GM19043 (cell line): ENCODE results near the gene RTP2.

Source experiments
- ATAC-seq: cut with Tn5 transposase; IDR thresholded peaks from one replicate; pipeline ENCODE4 v1.9.1; 2021; ENCODE audit warnings: low read depth; ENCODE audit not compliant: unreplicated experiment

RTP2 gene

GRCh38 chr3:187739094-187739560, 36.8 kb upstream of the RTP2 start:
- no peak for ATAC-seq

GRCh38 chr3:187738331-187739093, 36.2 kb upstream of the RTP2 start:
- ATAC-seq = peak; percentile 52

- ATAC-seq = no peak
Observed at GRCh38 chr3:187738071-187738330, 35.6 kb upstream of the RTP2 start.

GRCh38 chr3:187737368-187738070, 35.2 kb upstream of the RTP2 start:
- ATAC-seq = no peak

GRCh38 chr3:187737006-187737367, 34.6 kb upstream of the RTP2 start:
- no peak for ATAC-seq

GRCh38 chr3:187736418-187736871, 34.1 kb upstream of the RTP2 start:
- ATAC-seq = no peak

- ATAC-seq = no peak
Observed at GRCh38 chr3:187735837-187736236, 33.5 kb upstream of the RTP2 start.

- ATAC-seq = no peak
Observed at GRCh38 chr3:187735383-187735782, 33.0 kb upstream of the RTP2 start.

- no peak for ATAC-seq
Observed at GRCh38 chr3:187734841-187735240, 32.5 kb upstream of the RTP2 start.

GRCh38 chr3:187733371-187733770, 31.0 kb upstream of the RTP2 start:
- no peak for ATAC-seq

- ATAC-seq = no peak
Observed at GRCh38 chr3:187729598-187729997, 27.2 kb upstream of the RTP2 start.

- no peak for ATAC-seq
Observed at GRCh38 chr3:187728940-187729583, 26.7 kb upstream of the RTP2 start.

GRCh38 chr3:187728248-187728647, 25.9 kb upstream of the RTP2 start:
- no peak for ATAC-seq

- ATAC-seq = no peak
Observed at GRCh38 chr3:187726564-187726963, 24.2 kb upstream of the RTP2 start.

GRCh38 chr3:187725653-187726370, 23.5 kb upstream of the RTP2 start:
- no peak for ATAC-seq

- ATAC-seq = no peak
Observed at GRCh38 chr3:187725224-187725623, 22.9 kb upstream of the RTP2 start.

- no peak for ATAC-seq
Observed at GRCh38 chr3:187722206-187722612, 19.9 kb upstream of the RTP2 start.

GRCh38 chr3:187721055-187721454, 18.7 kb upstream of the RTP2 start:
- ATAC-seq = no peak

GRCh38 chr3:187720337-187720670, 17.9 kb upstream of the RTP2 start:
- no peak for ATAC-seq

- no peak for ATAC-seq
Observed at GRCh38 chr3:187719628-187720336, 17.4 kb upstream of the RTP2 start.

GRCh38 chr3:187718802-187719201, 16.4 kb upstream of the RTP2 start:
- no peak for ATAC-seq
